DOHH2 (cell line): ENCODE measurements around the gene ZNF302.

Experiments used
- H3F3A ChIP-seq: fragments of 200-600 bp; sonication (generic), shearing (Covaris generic); 2 replicates; pipeline ENCODE4 v1.6.0; 2016; ENCODE audit warnings: antibody characterized with exemption, mild to moderate bottlenecking; ENCODE audit not compliant: control insufficient read depth, insufficient read depth
- H3K27ac ChIP-seq: fragments of 200-600 bp; sonication (generic); 2 replicates; pipeline ENCODE4 v1.5.1; 2014; ENCODE audit warnings: low read depth, mild to moderate bottlenecking, low read length, moderate library complexity
- H3K27me3 ChIP-seq: fragments of 200-600 bp; sonication (generic); 2 replicates; pipeline ENCODE4 v1.6.1; 2014; ENCODE audit warnings: mild to moderate bottlenecking, low read length, mixed read lengths; ENCODE audit not compliant: control insufficient read depth
- H3K36me3 ChIP-seq: fragments of 200-600 bp; sonication (generic); 2 replicates; pipeline ENCODE4 v1.6.1; 2014; ENCODE audit warnings: mild to moderate bottlenecking, low read length, moderate library complexity, mixed read lengths; ENCODE audit not compliant: control insufficient read depth
- H3K4me1 ChIP-seq: fragments of 200-600 bp; sonication (generic); 2 replicates; pipeline ENCODE4 v1.6.1; 2014; ENCODE audit warnings: mild to moderate bottlenecking, low read length, mixed read lengths; ENCODE audit not compliant: control insufficient read depth
- H3K4me2 ChIP-seq: fragments of 200-600 bp; sonication (generic); 2 replicates; pipeline ENCODE4 v1.6.0; 2014; ENCODE audit warnings: mild to moderate bottlenecking, low read length, moderate library complexity
- H3K4me3 ChIP-seq: fragments of 200-600 bp; sonication (generic); 2 replicates; pipeline ENCODE4 v1.5.1; 2014; ENCODE audit warnings: mild to moderate bottlenecking, low read length, mixed read lengths
- H3K79me2 ChIP-seq: fragments of 200-600 bp; sonication (generic); 2 replicates; pipeline ENCODE4 v1.6.1; 2014; ENCODE audit warnings: mild to moderate bottlenecking, low read length, mixed read lengths; ENCODE audit not compliant: control insufficient read depth
- H3K9me2 ChIP-seq: fragments of 200-600 bp; sonication (generic); replicated peaks from 2 replicates; pipeline ENCODE4 v1.6.1; 2014; ENCODE audit warnings: mild to moderate bottlenecking, low read length, mixed read lengths; ENCODE audit not compliant: control insufficient read depth
- H3K9me3 ChIP-seq: fragments of 200-600 bp; sonication (generic); 2 replicates; pipeline ENCODE4 v1.6.1; 2014; ENCODE audit warnings: antibody characterized with exemption, low read length, mixed read lengths; ENCODE audit not compliant: control insufficient read depth, insufficient read depth
- H4K20me1 ChIP-seq: fragments of 200-600 bp; sonication (generic); 2 replicates; pipeline ENCODE4 v1.6.0; 2014; ENCODE audit warnings: low read depth, mild to moderate bottlenecking, antibody characterized with exemption, low read length, moderate library complexity; ENCODE audit not compliant: control insufficient read depth, insufficient read depth
- EZH2phosphoT487 ChIP-seq: fragments of 200-600 bp; sonication (generic); IDR thresholded peaks from 2 replicates; pipeline ENCODE4 v1.6.1; 2017; ENCODE audit warnings: borderline replicate concordance, mild to moderate bottlenecking, antibody characterized with exemption, low read length, moderate library complexity, mixed read lengths
- TF ChIP-seq, protein P1 (sequence below): fragments of 200-600 bp; sonication (generic); IDR thresholded peaks from one replicate; pipeline ENCODE4 v1.5.1; 2014; ENCODE audit warnings: antibody characterized with exemption, mild to moderate bottlenecking, low read depth, low read length; ENCODE audit not compliant: poor library complexity, severe bottlenecking

Gene ZNF302

DNA sequence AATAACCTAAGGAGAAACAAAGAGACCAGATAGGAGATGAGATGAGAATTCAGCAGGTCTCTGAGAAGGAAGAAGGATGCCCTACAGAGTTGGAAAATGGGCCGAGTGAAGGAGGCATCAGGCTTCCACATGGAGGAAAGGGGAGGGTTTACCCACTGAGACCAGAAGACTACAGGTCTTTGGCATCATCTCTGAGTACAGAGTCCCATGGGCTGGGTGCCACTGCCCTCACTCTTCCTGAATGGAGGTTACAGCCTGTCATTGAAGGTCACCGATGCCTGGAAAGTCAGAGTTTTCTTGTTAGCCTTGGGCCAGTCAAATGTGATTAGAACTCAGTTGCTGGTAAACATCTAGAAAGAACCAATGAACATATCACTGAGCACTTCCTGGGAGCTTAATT, 9.9 kb downstream of the ZNF302 start:
- no peaks in the 10 kb centered on the region for H3F3A ChIP-seq
- H3K36me3 ChIP-seq = peaks cover 22% of the 10 kb centered on the region
- no peak overlapping the region for H3K27ac ChIP-seq
- no peak for TF ChIP-seq EZH2phosphoT487
- TF ChIP-seq, protein P1, sequence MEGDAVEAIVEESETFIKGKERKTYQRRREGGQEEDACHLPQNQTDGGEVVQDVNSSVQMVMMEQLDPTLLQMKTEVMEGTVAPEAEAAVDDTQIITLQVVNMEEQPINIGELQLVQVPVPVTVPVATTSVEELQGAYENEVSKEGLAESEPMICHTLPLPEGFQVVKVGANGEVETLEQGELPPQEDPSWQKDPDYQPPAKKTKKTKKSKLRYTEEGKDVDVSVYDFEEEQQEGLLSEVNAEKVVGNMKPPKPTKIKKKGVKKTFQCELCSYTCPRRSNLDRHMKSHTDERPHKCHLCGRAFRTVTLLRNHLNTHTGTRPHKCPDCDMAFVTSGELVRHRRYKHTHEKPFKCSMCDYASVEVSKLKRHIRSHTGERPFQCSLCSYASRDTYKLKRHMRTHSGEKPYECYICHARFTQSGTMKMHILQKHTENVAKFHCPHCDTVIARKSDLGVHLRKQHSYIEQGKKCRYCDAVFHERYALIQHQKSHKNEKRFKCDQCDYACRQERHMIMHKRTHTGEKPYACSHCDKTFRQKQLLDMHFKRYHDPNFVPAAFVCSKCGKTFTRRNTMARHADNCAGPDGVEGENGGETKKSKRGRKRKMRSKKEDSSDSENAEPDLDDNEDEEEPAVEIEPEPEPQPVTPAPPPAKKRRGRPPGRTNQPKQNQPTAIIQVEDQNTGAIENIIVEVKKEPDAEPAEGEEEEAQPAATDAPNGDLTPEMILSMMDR = no peak
- peaks cover 11% of the 10 kb centered on the region; the same call in 1 of the 2 replicates for H3K9me3 ChIP-seq
- H4K20me1 ChIP-seq = no peaks in the 10 kb centered on the region
- no peaks in the 10 kb centered on the region for H3K27me3 ChIP-seq
- H3K4me1 ChIP-seq = no peaks in the 10 kb centered on the region
- H3K4me2 ChIP-seq = no peak overlapping the region
- no peaks in the 10 kb centered on the region for H3K79me2 ChIP-seq
- H3K9me2 ChIP-seq = no peaks in the 10 kb centered on the region
- H3K4me3 ChIP-seq = no peak overlapping the region

DNA sequence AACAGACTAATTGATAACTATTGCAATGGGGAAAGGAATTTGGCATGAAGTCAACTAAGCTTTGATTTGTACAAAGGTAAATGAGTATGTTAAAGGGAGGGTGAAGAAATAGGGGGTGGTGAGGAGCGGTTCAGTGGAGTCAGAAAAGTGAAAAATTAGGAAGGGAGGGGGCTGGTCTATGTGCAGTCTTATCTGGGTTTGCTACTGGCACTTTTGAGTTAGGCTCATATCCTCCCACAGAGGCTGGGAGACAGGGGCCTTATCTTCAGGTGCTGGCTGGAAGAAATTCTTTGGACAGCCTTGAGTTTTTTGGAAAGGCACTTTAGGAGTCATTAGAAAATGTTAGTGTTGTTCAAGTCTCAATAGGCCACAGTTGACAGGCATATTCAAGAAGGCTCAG, 11.1 kb downstream of the ZNF302 start:
- Histone ChIP-seq H3K4me1 (no peaks in the 10 kb centered on the region), H3K79me2 (no peaks in the 10 kb centered on the region), H4K20me1 (no peaks in the 10 kb centered on the region), H3K36me3 (peaks cover 11% of the 10 kb centered on the region), H3K27me3 (peaks cover 3% of the 10 kb centered on the region; the same call in 1 of the 2 replicates), H3K27ac (no peak overlapping the region), H3K4me3 (no peak overlapping the region), H3K9me2 (no peaks in the 10 kb centered on the region), H3K4me2 (no peak overlapping the region), H3K9me3 (peaks cover 10% of the 10 kb centered on the region; the same call in 1 of the 2 replicates), H3F3A (no peaks in the 10 kb centered on the region)
- TF ChIP-seq, protein P1 = no peak
- TF ChIP-seq EZH2phosphoT487 = no peak

DNA sequence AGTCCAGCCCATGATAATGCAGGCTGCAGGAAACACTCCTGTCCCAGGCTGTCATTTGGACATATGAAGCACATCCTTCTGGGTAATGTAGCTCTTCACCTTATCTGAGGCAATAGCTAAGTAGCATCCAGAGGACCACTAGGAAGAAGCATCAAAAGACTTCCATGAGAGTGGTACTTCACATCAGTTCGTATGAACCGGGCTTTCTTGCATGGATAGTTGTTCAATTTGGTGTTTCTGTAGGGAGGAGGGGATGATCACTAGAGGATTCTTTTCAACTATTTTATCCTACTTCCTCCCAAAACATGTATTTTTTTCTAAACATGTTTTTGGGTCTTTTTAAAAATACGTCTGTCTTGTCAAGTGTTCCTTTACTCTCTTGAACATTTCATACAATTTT, 12.9 kb downstream of the ZNF302 start:
- no peak overlapping the region for H3K4me3 ChIP-seq
- no peak overlapping the region for H3K27ac ChIP-seq
- TF ChIP-seq, protein P1 = no peak
- no peak for TF ChIP-seq EZH2phosphoT487
- no peaks in the 10 kb centered on the region for H3K4me1 ChIP-seq
- H3F3A ChIP-seq = no peaks in the 10 kb centered on the region
- H3K36me3 ChIP-seq = no peaks in the 10 kb centered on the region
- H3K9me3 ChIP-seq = no peaks in the 10 kb centered on the region
- no peaks in the 10 kb centered on the region for H4K20me1 ChIP-seq
- peaks cover 3% of the 10 kb centered on the region; the same call in 1 of the 2 replicates for H3K27me3 ChIP-seq
- no peaks in the 10 kb centered on the region for H3K9me2 ChIP-seq
- H3K79me2 ChIP-seq = no peaks in the 10 kb centered on the region
- no peak overlapping the region for H3K4me2 ChIP-seq

DNA sequence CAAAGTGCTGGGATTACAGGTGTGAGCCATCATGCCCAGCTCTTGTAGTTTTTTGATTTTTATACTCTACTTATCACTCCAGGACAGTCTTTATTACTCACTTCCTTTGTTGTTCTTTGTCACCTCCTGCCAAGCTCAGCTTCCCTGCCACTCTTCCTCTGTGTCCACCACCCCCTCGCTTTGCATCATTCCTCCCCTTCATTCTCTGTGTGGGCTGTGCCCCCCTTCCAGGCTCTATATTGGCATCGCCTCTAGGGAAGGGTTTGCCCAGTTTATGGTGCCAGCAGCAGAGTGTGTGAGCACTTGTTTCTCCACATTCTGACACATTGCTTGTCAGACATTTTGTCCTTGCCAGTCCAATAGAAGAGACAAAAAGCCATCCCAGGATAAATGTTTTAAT, 15.1 kb downstream of the ZNF302 start:
- Histone ChIP-seq H3F3A (no peaks in the 10 kb centered on the region), H3K4me1 (no peaks in the 10 kb centered on the region), H3K4me2 (no peak overlapping the region), H3K27ac (no peak overlapping the region), H3K79me2 (no peaks in the 10 kb centered on the region), H3K4me3 (no peak overlapping the region), H3K27me3 (peaks cover 3% of the 10 kb centered on the region; the same call in 1 of the 2 replicates), H3K9me2 (no peaks in the 10 kb centered on the region), H4K20me1 (no peaks in the 10 kb centered on the region), H3K9me3 (no peaks in the 10 kb centered on the region), H3K36me3 (no peaks in the 10 kb centered on the region)
- TF ChIP-seq, protein P1 = no peak
- TF ChIP-seq EZH2phosphoT487 = no peak
